PFSK-1 (cell line): ENCODE results near the gene RAB44.

Source experiments
- FOXP2 ChIP-seq: optimal IDR thresholded peaks from 2 replicates; pipeline ENCODE3; 2011; ENCODE audit warnings: borderline replicate concordance, control low read depth, inconsistent platforms; ENCODE audit not compliant: insufficient read depth; ENCODE audit errors: extremely low read length, extremely low read depth
- POLR2AphosphoS5 ChIP-seq: IDR thresholded peaks from 2 replicates; pipeline ENCODE4 v1.6.1; 2012; ENCODE audit warnings: low read depth, mild to moderate bottlenecking, control low read depth, low read length, moderate library complexity
- SIN3A ChIP-seq: IDR thresholded peaks from 2 replicates; pipeline ENCODE4 v1.6.1; 2012; ENCODE audit warnings: mild to moderate bottlenecking, low read length, moderate library complexity, borderline replicate concordance; ENCODE audit not compliant: insufficient read depth
- TAF1 ChIP-seq: IDR thresholded peaks from 2 replicates; pipeline ENCODE4 v1.6.1; 2012; ENCODE audit warnings: low read length, control low read depth, borderline replicate concordance; ENCODE audit not compliant: insufficient read depth
- TF ChIP-seq, protein P1 (sequence below), 2 experiments: IDR thresholded peaks; 2 replicates each; pipeline versions ENCODE4 v1.6.1 to v1.8.0; 2011 to 2012; ENCODE audit warnings: low read depth in 2 of 2, low read length in 2 of 2, control low read depth in 1 of 2, inconsistent platforms in 1 of 2, mild to moderate bottlenecking in 1 of 2, moderate library complexity in 1 of 2; ENCODE audit not compliant: insufficient read depth in 1 of 2

RAB44 gene

DNA sequence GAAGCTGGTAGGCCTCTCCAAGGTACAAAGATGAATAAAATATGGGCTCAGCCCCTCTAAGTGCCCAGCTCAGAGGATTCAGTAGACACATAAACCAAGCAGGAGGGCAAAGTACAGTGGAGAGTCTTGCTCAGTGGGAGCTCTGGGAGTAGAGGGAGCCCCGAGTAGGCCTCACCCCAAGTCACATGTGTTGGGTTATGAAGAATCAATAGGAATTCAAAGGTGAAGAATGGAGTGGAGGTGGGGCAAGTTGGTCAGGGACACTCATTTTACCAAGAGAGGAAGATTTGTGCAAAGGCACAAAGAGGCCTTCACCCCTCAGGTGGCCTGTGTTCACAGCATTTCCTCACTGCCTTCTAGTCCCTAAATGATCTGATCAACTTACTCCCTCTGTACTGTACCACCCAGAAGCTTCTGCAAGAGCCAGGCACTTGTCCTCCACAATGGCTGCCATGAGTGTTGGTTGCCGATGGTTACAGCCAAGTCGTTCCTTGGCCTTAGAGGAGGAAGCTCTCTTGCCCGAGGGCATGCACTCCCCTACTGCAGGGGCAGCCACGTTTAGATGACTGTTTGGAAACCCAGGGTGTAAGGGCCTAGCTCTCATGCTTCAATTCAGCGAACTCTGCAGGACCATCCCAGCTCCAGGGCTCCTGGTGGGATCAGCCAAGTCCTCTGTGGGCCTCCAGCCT lies 25.8 kb upstream of the RAB44 start:
- TF ChIP-seq, protein P1, sequence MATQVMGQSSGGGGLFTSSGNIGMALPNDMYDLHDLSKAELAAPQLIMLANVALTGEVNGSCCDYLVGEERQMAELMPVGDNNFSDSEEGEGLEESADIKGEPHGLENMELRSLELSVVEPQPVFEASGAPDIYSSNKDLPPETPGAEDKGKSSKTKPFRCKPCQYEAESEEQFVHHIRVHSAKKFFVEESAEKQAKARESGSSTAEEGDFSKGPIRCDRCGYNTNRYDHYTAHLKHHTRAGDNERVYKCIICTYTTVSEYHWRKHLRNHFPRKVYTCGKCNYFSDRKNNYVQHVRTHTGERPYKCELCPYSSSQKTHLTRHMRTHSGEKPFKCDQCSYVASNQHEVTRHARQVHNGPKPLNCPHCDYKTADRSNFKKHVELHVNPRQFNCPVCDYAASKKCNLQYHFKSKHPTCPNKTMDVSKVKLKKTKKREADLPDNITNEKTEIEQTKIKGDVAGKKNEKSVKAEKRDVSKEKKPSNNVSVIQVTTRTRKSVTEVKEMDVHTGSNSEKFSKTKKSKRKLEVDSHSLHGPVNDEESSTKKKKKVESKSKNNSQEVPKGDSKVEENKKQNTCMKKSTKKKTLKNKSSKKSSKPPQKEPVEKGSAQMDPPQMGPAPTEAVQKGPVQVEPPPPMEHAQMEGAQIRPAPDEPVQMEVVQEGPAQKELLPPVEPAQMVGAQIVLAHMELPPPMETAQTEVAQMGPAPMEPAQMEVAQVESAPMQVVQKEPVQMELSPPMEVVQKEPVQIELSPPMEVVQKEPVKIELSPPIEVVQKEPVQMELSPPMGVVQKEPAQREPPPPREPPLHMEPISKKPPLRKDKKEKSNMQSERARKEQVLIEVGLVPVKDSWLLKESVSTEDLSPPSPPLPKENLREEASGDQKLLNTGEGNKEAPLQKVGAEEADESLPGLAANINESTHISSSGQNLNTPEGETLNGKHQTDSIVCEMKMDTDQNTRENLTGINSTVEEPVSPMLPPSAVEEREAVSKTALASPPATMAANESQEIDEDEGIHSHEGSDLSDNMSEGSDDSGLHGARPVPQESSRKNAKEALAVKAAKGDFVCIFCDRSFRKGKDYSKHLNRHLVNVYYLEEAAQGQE (IDR thresholded peaks at IDR 0.05; ENCODE audit: insufficient read depth in 1 of 2, low read depth in 2 of 2, low read length in 2 of 2) = no peak
- TF ChIP-seq TAF1 (no peak), POLR2AphosphoS5 (no peak), FOXP2 (no peak), SIN3A (no peak)

DNA sequence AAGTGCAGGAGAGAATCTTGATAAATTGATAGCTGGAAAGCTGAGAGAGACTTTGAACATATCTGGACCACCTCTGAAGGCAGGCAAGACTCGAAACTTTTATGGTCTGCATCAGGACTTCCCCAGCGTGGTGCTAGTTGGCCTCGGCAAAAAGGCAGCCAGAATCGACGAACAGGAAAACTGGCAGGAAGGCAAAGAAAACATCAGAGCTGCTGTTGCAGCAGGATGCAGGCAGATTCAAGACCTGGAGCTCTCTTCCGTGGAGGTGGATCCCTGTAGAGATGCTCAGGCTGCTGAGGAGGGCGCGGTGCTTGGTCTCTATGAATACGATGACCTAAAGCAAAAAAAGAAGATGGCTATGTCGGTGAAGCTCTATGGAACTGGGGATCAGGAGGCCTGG lies 23.7 kb upstream of the RAB44 start:
- TF ChIP-seq FOXP2 (no peak), SIN3A (no peak), TAF1 (no peak), POLR2AphosphoS5 (no peak)
- TF ChIP-seq, protein P1 (IDR thresholded peaks at IDR 0.05; ENCODE audit: insufficient read depth in 1 of 2, low read depth in 2 of 2, low read length in 2 of 2) = no peak

DNA sequence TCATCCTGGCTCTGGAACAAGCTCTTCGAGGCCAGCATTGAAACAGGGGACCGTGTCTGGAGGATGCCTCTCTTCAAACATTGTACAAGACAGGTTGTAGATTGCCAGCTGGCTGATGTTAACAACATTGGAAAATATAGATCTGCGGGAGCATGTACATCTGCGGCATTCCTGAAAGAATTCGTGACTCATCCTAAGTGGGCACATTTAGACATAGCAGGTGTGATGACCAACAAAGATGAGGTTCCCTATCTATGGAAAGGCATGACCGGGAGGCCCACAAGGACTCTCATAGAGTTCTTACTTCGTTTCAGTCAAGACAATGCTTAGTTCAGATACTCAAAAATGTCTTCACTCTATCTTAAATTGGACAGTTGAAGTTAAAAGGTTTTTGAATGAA lies 22.7 kb upstream of the RAB44 start:
- TF ChIP-seq SIN3A = no peak
- TF ChIP-seq, protein P1 (IDR thresholded peaks at IDR 0.05; ENCODE audit: insufficient read depth in 1 of 2, low read depth in 2 of 2, low read length in 2 of 2) = no peak
- TF ChIP-seq POLR2AphosphoS5 = no peak
- no peak for TF ChIP-seq TAF1
- no peak for TF ChIP-seq FOXP2

DNA sequence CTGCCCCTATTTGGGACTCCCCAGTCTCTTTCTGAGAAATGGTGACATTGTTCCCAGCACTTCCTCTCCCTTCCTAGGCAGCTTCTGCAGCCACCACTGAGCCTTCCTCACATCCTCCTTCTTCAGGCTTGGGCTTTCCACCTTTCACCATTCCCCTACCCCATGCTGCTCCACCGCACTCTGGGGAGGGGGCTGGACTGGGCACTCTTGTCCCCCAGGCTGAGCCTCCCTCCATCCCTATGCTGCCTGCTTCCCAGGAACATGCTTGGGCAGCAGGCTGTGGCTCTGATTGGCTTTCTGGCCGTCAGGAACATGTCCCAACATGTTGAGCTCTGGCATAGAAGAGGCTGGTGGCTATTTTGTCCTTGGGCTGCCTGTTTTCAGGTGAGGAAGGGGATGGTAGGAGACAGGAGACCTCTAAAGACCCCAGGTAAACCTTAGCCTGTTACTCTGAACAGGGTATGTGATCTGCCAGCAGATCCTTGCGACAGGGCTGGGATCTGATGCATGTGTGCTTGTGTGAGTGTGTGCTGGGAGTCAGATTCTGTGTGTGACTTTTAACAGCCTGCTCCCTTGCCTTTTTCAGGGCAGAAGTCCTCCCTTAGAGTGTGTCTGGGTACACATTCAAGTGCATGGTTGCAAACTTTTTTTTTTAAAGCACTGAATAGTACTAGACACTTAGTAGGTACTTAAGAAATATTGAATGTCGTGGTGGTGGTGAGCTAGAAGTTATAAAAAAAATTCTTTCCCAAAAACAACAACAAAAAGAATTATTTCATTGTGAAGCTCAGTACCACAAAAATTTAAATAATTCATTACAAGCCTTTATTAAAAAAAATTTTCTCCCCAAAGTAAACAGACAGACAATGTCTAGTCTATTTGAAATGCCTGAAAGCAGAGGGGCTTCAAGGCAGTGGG lies 21.2 kb upstream of the RAB44 start:
- TF ChIP-seq FOXP2 (no peak), POLR2AphosphoS5 (no peak), SIN3A (no peak), TAF1 (no peak)
- TF ChIP-seq, protein P1 (IDR thresholded peaks at IDR 0.05; ENCODE audit: insufficient read depth in 1 of 2, low read depth in 2 of 2, low read length in 2 of 2) = no peak
